Panc1 (cell line): ENCODE results near the gene EREG. TPM values are rescaled to one million over a fixed set of nuclear protein-coding genes. Genes with fewer than 3 reads are reported as not detected.

Source experiments
- ATAC-seq: fragments of 200-7000 bp; cut with Tn5 transposase; 2 replicates; pipeline ENCODE4 v1.9.1; 2020; ENCODE audit warnings: mild to moderate bottlenecking, moderate library complexity
- BruUV-seq: library from RNA; stranded (reverse); fragments of 400-500 nt; replicated peaks from 2 replicates; lab custom pipeline; 2021; lab: Mats Ljungman, UMichigan
- CTCF ChIA-PET: fragments of 300-600 bp; sonication (Branson Sonifier 250); formaldehyde crosslinking; loops from one replicate; lab custom pipeline; 2022; ENCODE audit warnings: antibody characterized with exemption; lab: Charles Lee
- POLR2A ChIA-PET: fragments of 300-600 bp; sonication (Branson Sonifier 250); formaldehyde crosslinking; loops from one replicate; lab custom pipeline; 2022; ENCODE audit warnings: antibody characterized with exemption; lab: Charles Lee
- DNase-seq: peaks from one replicate; pipeline ENCODE4 v3.0.0-alpha.2; 2010; ENCODE audit warnings: low read depth, low spot score
- H3K27ac ChIP-seq: 2 replicates; pipeline ENCODE4 v1.5.1; 2011; ENCODE audit warnings: mild to moderate bottlenecking, low read length, inconsistent platforms
- H3K27me3 ChIP-seq: fragments of 200-500 bp; sonication (Bioruptor generic); 2 replicates; pipeline ENCODE4 v1.6.0; 2014; ENCODE audit warnings: low read length, inconsistent platforms; ENCODE audit not compliant: control insufficient read depth, insufficient read depth
- H3K36me3 ChIP-seq: fragments of 200-500 bp; sonication (Bioruptor generic); 2 replicates; pipeline ENCODE4 v1.5.1; 2014; ENCODE audit warnings: inconsistent platforms, mild to moderate bottlenecking, low read length, moderate library complexity; ENCODE audit not compliant: control insufficient read depth, insufficient read depth
- H3K4me1 ChIP-seq: 2 replicates; pipeline ENCODE4 v1.5.1; 2011; ENCODE audit warnings: inconsistent platforms, mild to moderate bottlenecking, low read length, moderate library complexity; ENCODE audit not compliant: control insufficient read depth, insufficient read depth
- H3K4me3 ChIP-seq, 2 experiments: 2 replicates each; pipeline ENCODE4 v1.5.1; 2011 to 2012; ENCODE audit warnings: low read depth in 2 of 2, low read length in 2 of 2, mild to moderate bottlenecking in 2 of 2, inconsistent platforms in 1 of 2, moderate library complexity in 1 of 2
- H3K9me3 ChIP-seq: fragments of 200-500 bp; sonication (Bioruptor generic); 2 replicates; pipeline ENCODE4 v1.5.1; 2014; ENCODE audit warnings: low read depth, mild to moderate bottlenecking, inconsistent platforms, low read length, moderate library complexity; ENCODE audit not compliant: control insufficient read depth, insufficient read depth
- CTCF ChIP-seq: fragments of 450-650 bp; IDR thresholded peaks from 2 replicates; pipeline ENCODE4 v1.5.1; 2017; ENCODE audit warnings: mild to moderate bottlenecking
- POLR2AphosphoS5 ChIP-seq: IDR thresholded peaks from 2 replicates; pipeline ENCODE4 v1.6.1; 2012; ENCODE audit warnings: mild to moderate bottlenecking, low read depth, low read length, moderate library complexity
- REST ChIP-seq, 2 experiments: IDR thresholded peaks; 2 replicates each; pipeline ENCODE4 v1.6.1; 2011 to 2012; ENCODE audit warnings: low read depth in 2 of 2, control low read depth in 1 of 2, low read length in 1 of 2, mild to moderate bottlenecking in 1 of 2, moderate library complexity in 1 of 2; ENCODE audit not compliant: insufficient read depth in 1 of 2
- SIN3A ChIP-seq: IDR thresholded peaks from 2 replicates; pipeline ENCODE4 v1.6.1; 2012; ENCODE audit warnings: low read depth, mild to moderate bottlenecking, low read length, moderate library complexity, borderline replicate concordance; ENCODE audit not compliant: insufficient read depth
- TCF7L2 ChIP-seq: IDR thresholded peaks from 2 replicates; pipeline ENCODE4 v1.6.1; 2011; ENCODE audit warnings: mild to moderate bottlenecking, low read depth, low read length, inconsistent platforms
- in situ Hi-C: cut with HindIII; loops from 2 replicates; pipeline ENCODE4 v1.10.0; 2016; ENCODE audit warnings: low sequenced_read_pairs, low pct_unique_long_range_greater_than_20kb
- intact Hi-C: fragments of 100-400 bp; cut with micrococcal nuclease; formaldehyde crosslinking; loops from one replicate; pipeline ENCODE4 v1.10.0; 2022; ENCODE audit not compliant: unreplicated experiment
- total RNA-seq: library from RNA; stranded (reverse); gene quantifications from one replicate; pipeline ENCODE4 v1.2.1, GENCODE V29; 2021; ENCODE audit not compliant: unreplicated experiment

Gene EREG
- total RNA-seq, 1 experiment from 2014 or later = 2.1 TPM

- ATAC-seq (no peak), DNase-seq (no peak)
- Histone ChIP-seq H3K27me3 (no peaks in the 10 kb centered on the region), H3K36me3 (no peaks in the 10 kb centered on the region), H3K4me3 (no peak overlapping the region), H3K9me3 (no peaks in the 10 kb centered on the region), H3K4me1 (no peaks in the 10 kb centered on the region), H3K27ac (no peak overlapping the region)
- POLR2A ChIA-PET = no interaction called here
- in situ Hi-C loops (no loop called here), intact Hi-C loops (no loop called here)
- CTCF ChIA-PET = no interaction called here
- no peak for TF ChIP-seq CTCF
- BruUV-seq = no TSS peak
Observed at GRCh38 chr4:74357965-74358364, 7.0 kb upstream of the EREG start.

DNA sequence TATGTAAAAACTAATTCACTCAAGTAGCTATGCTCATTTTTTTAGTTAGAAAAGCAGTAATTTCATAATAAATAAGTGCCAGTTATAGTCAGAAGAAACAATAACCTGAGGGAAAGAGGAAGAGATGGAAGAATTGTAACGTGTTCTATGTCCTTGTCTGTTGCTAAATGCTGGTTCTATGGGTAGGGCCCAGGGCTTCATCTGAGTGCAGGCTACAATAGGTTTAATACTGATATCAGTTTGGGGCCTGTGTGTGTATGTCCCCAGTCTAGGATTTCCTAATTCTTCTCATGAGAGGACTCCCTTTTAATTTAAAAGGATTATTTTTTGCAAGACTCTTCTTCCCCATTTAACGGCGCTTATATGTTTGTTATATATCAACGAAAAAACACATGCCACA lies 3.3 kb upstream of the EREG start:
- Histone ChIP-seq H3K27me3 (no peaks in the 10 kb centered on the region), H3K4me1 (peaks cover 3% of the 10 kb centered on the region; the same call in 1 of the 2 replicates), H3K36me3 (peaks cover 2% of the 10 kb centered on the region; the same call in 1 of the 2 replicates), H3K4me3 (no peak overlapping the region), H3K27ac (no peak overlapping the region), H3K9me3 (no peaks in the 10 kb centered on the region)
- ATAC-seq (no peak), DNase-seq (no peak)
- in situ Hi-C loops (no loop called here), intact Hi-C loops (no loop called here)
- CTCF ChIA-PET = no interaction called here
- POLR2A ChIA-PET = no interaction called here
- no peak for TF ChIP-seq TCF7L2
- TF ChIP-seq REST (IDR thresholded peaks at IDR 0.05; ENCODE audit: insufficient read depth in 1 of 2, low read depth in 2 of 2, low read length in 1 of 2) = no peak
- no peak for TF ChIP-seq SIN3A
- no peak for TF ChIP-seq POLR2AphosphoS5
- no peak for TF ChIP-seq CTCF
- BruUV-seq = no TSS peak

- Histone ChIP-seq H3K4me3 (no peak overlapping the region), H3K27ac (no peak overlapping the region)
- POLR2A ChIA-PET = no interaction called here
Observed at GRCh38 chr4:74362347-74362746, 2.6 kb upstream of the EREG start.

More at GRCh38 chr4:74362347-74362746, 2.6 kb upstream of the EREG start:
- BruUV-seq = no TSS peak
- ATAC-seq = no peak
- H3K9me3 ChIP-seq = no peaks in the 10 kb centered on the region
- CTCF ChIA-PET = no interaction called here
- TF ChIP-seq SIN3A (no peak), REST (IDR thresholded peaks at IDR 0.05; ENCODE audit: insufficient read depth in 1 of 2, low read depth in 2 of 2, low read length in 1 of 2) (no peak), POLR2AphosphoS5 (no peak), TCF7L2 (no peak), CTCF (no peak)
- H3K4me1 ChIP-seq = peaks cover 3% of the 10 kb centered on the region; the same call in 1 of the 2 replicates
- intact Hi-C loops = no loop called here
- in situ Hi-C loops = no loop called here
- DNase-seq = no peak
- H3K36me3 ChIP-seq = peaks cover 2% of the 10 kb centered on the region; the same call in 1 of the 2 replicates
- H3K27me3 ChIP-seq = no peaks in the 10 kb centered on the region
